HG02642 (cell line): ENCODE data around the gene ADAMTS19.
A peak's percentile ranks its signal among the peaks of the same experiment; 100 is the strongest.

Experiments used
- ATAC-seq: cut with Tn5 transposase; IDR thresholded peaks from one replicate; pipeline ENCODE4 v1.9.1; 2021; ENCODE audit warnings: mild to moderate bottlenecking; ENCODE audit not compliant: unreplicated experiment, poor library complexity

The ADAMTS19 gene

DNA sequence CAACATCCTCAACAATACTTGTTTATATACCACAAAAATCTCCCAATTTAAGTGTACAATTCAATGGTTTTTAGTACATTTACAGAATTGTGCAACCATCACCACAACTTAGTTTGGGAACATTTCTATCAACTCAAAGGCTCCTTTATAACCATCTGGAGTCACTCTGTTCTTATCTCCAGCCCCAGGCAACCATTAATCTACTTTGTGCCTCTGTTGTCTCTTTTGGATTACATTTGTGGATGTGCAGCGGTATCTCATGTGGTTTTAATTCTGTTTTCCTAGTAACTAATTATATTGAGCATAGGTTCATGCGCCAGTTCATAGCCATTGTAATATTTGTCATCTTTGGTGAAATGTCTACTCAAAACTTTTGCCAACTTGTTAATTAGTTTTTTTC, 14.4 kb downstream of the ADAMTS19 start:
- ATAC-seq, result no peak

DNA sequence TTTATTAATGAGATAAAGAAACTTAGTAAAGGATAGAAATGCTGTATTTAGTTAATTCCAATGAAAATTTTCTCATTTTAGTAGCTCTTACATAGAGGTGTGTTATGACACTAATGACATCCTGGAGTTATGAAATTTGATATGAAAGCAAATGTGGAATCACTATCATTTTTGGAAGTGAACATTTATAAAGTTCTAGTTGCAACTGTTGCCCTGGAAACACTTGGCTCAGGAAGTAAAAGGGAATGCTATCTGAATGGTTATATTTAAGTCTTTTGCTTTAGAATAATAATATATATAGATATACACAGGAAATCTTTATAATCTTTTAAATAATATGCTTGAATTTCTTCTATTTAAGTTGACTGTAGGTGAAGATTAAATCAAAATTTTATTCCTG, 16.7 kb downstream of the ADAMTS19 start:
- no peak for ATAC-seq

DNA sequence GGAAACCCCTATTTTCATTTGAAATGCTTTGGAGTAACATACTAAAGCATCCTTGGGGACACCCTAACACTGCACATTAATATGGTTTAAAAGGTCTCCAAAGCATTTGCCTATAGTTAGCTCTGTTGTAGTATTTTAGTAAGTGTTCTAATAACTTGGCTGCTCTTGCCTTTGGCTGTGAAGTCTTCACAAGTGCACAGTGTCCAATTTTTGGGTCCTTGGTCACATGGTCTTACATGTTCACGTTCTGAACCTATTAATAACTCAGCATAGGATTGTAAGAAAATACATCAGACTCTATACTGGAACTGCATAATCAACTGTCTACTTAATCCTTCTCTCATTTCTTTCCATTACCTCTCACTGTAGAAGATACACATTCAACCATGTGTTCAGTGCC, 17.4 kb downstream of the ADAMTS19 start:
- no peak for ATAC-seq

DNA sequence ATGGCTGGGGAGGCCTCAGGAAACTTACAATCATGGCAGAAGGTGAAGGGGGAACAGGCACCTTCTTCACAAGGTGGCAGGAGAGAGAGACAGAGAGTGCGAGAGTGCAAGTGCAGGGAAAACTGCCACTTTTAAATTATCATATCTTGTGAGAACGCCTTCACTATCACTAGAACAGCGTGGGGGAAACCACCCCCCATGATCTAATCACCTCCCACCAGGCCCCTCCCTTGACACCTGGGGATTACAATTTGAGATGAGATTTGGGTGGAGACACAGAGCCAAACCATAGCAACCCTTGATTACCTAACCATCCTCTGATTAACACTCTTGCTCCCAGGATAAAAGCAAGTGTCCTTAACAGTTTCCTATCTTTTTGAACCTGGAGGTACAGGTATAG, 21.1 kb downstream of the ADAMTS19 start:
- no peak for ATAC-seq

DNA sequence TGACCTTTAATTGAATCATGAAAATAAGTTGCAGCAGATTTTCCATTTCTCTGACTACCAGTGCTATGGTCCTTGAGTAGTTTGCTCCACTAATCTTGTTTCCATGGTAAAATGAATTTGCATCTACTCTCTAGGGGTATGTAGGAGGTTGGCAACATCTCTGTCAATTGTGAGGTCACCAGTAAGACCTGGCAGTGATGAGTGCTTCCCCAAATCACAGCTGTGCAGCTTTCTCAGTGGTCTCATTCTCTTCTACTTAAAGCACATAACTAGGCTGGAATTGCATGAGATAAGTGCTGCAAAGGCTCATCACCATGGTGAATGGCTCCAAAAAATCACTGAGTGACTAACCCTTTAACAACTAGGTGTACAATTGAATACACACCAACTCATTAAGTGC, 36.3 kb downstream of the ADAMTS19 start:
- ATAC-seq, result no peak

DNA sequence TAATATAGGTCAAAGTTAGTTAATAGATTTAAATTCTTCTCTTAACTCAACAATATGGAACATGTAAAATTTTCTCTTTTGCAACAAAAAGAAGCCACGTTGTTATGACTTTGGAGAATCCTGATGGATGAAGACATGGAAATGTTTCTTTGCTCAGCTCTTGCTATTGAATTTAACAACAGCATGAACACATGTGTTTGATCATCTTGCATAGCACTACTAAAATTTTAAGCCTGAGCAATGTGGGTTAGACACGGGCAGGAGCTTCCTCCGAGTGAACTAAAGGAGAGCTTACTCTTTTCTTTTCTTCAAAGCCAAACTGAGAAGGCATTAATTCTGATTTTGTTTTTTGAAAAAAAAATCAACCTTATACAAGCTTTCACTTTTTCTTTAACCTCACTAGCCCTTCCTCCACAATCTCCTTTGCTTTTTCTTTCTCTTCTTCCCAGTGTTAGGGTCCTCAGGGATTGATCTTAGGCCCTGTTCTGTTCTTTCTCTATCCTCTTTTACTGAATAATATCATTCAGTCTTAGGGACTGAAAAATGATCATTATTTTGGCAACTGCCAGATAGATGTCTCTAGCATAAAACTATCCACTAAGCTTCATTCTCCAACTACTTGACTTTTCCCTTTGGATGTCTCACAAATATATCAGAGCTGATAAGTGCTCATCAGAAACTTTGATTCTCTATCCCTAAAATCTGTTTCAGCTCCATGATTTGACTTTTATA, 36.9 kb downstream of the ADAMTS19 start:
- ATAC-seq, result no peak

DNA sequence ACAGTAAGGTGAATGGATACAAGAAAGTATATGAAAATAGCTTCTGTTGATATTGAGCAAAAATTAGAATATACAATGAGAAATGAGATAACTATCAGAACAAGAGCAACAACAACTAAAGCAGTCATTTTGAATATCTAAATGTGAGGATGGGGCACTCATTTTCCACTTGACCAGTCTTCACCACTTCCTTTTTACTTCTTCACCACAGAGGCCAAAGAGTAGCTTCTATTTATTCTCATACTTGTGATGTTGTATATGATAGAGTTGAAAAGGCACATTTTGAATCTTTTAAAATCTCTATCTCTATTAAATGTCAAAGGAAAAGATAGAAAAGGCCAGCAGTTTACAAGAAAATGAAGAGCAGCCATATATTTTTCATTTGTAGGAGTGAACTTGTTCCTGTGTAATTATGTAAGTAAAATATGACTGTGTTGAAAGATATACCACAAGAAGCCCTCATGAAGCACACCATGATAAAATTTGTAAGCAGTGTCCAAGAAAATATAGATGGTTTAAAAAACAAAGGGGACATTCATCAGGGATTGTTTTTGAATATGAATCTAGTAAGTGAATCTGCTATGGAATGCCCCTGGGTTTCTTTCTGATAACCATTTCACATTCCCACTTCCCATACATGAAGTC, 39.2 kb downstream of the ADAMTS19 start:
- ATAC-seq, result peak; percentile 51

DNA sequence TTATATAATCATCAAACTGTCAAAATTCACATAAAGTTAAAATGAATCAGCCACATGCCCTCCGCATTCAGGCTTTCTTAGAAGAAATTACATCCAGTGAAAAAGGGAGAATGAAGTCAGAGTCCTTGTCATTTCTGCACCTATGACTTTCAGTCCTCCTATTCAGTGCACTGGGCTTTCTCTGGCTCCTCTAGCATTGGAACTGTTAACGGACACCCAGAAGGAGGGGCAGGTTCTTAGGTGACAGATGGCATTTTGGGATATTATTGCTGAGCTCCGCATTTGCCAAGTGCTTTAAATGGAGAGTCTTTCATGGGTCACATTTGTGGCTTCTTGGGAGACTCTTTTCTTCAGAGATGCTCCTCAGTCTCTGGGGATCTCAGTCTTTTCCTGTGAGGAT, 40.0 kb downstream of the ADAMTS19 start:
- ATAC-seq, result no peak

GRCh38 chr5:129506086-129506485, 46.0 kb downstream of the ADAMTS19 start:
- no peak for ATAC-seq

- ATAC-seq, result no peak
Observed at GRCh38 chr5:129506950-129507349, 46.9 kb downstream of the ADAMTS19 start.

- no peak for ATAC-seq
Observed at GRCh38 chr5:129507527-129507926, 47.4 kb downstream of the ADAMTS19 start.

- no peak for ATAC-seq
Observed at GRCh38 chr5:129508606-129509005, 48.5 kb downstream of the ADAMTS19 start.

- no peak for ATAC-seq
Observed at GRCh38 chr5:129509363-129509975, 49.4 kb downstream of the ADAMTS19 start.

DNA sequence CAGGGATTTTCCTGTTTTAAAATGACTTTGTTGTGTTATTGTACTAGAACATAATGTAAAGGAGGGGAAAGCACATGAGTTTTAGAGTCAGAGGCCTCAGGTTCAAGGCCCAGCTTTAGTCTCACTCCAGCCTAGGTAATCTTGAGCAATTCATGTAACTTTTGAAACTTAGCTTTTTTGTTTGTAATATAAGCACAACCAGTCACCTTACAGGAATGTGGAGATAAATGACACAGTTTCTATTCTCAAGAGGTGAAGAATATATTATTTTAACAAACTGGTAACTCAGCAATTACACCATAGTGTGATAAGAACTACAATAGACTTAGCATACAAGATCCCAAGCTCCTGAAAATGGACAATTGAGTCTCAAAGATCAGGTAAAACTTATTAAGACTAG, 51.2 kb downstream of the ADAMTS19 start:
- ATAC-seq, result no peak

DNA sequence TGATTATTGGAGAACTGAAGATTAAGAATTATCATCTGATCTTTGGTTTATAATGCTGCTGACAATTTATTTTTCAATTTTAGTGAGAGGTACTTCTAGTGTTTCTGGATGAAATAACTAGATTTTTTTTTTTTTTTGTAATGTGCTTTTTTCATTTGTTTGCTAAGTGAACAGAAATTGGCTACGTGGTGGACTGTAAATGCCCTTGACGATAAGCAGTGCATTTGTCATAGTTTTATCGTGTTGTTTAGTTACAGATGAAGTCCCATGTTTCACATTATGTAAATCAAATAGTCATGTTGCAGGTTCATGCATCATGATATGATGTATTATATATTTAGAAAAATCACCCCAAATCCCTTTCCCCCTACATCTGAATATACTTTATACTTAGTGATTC, 81.0 kb downstream of the ADAMTS19 start:
- no peak for ATAC-seq

DNA sequence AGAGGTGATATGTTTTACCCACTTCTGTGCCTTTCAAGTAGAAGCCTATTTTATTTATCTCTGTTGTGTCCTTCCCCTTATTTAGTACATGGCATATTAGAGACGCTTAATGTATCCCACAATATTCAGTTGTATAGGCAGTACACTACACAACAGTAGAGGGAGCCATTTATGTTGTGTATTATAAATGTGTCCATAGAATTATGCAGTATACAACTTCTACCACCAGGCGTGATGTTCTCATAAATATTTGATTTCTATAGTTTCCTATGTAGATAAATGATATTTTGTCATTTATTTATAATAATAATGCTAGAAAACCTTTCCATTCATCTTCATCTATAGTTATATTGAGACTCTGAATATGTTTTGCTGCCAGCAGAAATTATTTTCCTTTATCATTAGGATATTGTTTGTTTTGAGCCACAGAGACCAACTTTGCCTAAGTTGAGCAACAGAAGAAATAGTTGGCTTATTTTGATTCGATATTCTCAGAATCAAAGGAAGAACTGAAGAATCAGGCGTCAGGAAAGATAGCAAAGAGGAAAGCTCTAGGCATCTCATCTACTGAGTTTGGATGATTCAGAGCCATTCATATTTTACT, 81.7 kb downstream of the ADAMTS19 start:
- peak; percentile 64 for ATAC-seq

DNA sequence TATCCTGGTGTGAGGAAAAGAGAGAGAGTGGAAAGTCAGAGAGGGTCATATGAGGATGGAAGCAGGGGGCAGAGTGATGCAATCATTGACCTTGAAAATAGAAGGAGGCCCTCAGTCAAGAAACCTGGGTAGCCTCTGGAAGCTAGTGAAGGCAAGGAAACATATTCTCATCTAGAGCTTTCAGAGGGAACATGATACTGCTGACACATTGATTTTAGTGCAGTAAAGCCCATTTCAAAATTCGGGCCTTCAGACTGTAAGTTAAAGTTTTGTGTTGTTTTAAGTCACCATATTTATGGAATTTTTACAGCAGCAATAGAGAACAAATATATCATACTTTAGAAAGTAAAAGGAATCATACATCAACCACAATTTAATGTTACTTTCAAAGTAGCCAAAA, 87.0 kb downstream of the ADAMTS19 start:
- ATAC-seq, result no peak

- no peak for ATAC-seq
Observed at GRCh38 chr5:129554134-129554904, 94.2 kb downstream of the ADAMTS19 start.

GRCh38 chr5:129563585-129563984, 103.5 kb downstream of the ADAMTS19 start:
- ATAC-seq, result no peak

- ATAC-seq, result no peak
Observed at GRCh38 chr5:129569295-129569694, 109.2 kb downstream of the ADAMTS19 start.

GRCh38 chr5:129572060-129572459, 112.0 kb downstream of the ADAMTS19 start:
- no peak for ATAC-seq
